K562 (cell line): ENCODE measurements around the gene HMG20B. TPM values are rescaled to one million over a fixed set of nuclear protein-coding genes. Genes with fewer than 3 reads are reported as not detected.
A peak's percentile ranks its signal among the peaks of the same experiment; 100 is the strongest.

Experiments used
- ATAC-seq: fragments of 200-7000 bp; cut with Tn5 transposase; 3 replicates; pipeline ENCODE4 v1.9.1; 2020; ENCODE audit warnings: moderate library complexity
- BruUV-seq: library from RNA; stranded (reverse); fragments of 400-500 nt; replicated peaks from 2 replicates; lab custom pipeline; 2021; lab: Mats Ljungman, UMichigan
- CTCF ChIA-PET: fragments of 300-600 bp; formaldehyde crosslinking; extraction: SDS; loops from one replicate; lab custom pipeline; 2021; ENCODE audit warnings: low intra/inter-chr PET ratio; lab: Yijun Ruan, JAX
- POLR2A ChIA-PET: fragments of 300-600, 350-650 bp; sonication (Branson Sonifier 250); formaldehyde crosslinking; extraction: SDS; loops from one replicate; lab custom pipeline; 2021; ENCODE audit warnings: antibody characterized with exemption, inconsistent platforms; lab: Yijun Ruan, JAX
- DNase-seq, 4 experiments: peaks; one replicate each; pipeline versions ENCODE4 v3.0.0 to v3.0.0-alpha.2; 2011 to 2018; ENCODE audit warnings: low spot score in 3 of 4, mixed read lengths in 3 of 4; ENCODE audit errors: extremely low read depth in 1 of 4
- FAIRE-seq: peaks from 2 replicates; lab custom pipeline; 2011; peaks lifted over from hg19 to GRCh38; lab: Jason Lieb, UNC
- H2AFZ ChIP-seq: 2 replicates; pipeline ENCODE4 v1.6.0; 2011; ENCODE audit warnings: low read depth, low read length, control low read depth, inconsistent platforms
- H3K27ac ChIP-seq: fragments of 200-600 bp; 3 replicates; pipeline ENCODE4 v1.8.0; 2011; ENCODE audit warnings: low read depth, mild to moderate bottlenecking, control low read depth, inconsistent platforms, low read length, moderate library complexity, mixed read lengths; ENCODE audit errors: extremely low read depth
- H3K27me3 ChIP-seq, 2 experiments: fragments of 300-600 bp in 1 of 2; 2 replicates in 1 of 2; 3 replicates in 1 of 2; pipeline versions ENCODE4 v1.6.0 to v1.8.0; 2011; ENCODE audit warnings: inconsistent platforms in 2 of 2, low read length in 2 of 2, mild to moderate bottlenecking in 1 of 2, mixed read lengths in 1 of 2, moderate library complexity in 1 of 2; ENCODE audit not compliant: control insufficient read depth in 2 of 2, insufficient read depth in 2 of 2
- H3K36me3 ChIP-seq: fragments of 300-600 bp; 3 replicates; pipeline ENCODE4 v1.8.0; 2011; ENCODE audit warnings: mild to moderate bottlenecking, low read length, inconsistent platforms; ENCODE audit not compliant: control insufficient read depth, insufficient read depth
- H3K4me1 ChIP-seq, 2 experiments: fragments of 200-600 bp in 1 of 2; replicated peaks in 1 of 2; 2 replicates in 1 of 2; 3 replicates in 1 of 2; pipeline versions ENCODE4 v1.5.1 to v1.8.0; 2011; ENCODE audit warnings: inconsistent platforms in 2 of 2, low read length in 2 of 2, mild to moderate bottlenecking in 1 of 2, mixed read lengths in 1 of 2, moderate library complexity in 1 of 2; ENCODE audit not compliant: control insufficient read depth in 2 of 2, insufficient read depth in 2 of 2
- H3K4me2 ChIP-seq: 2 replicates; pipeline ENCODE4 v1.6.1; 2011; ENCODE audit warnings: low read length, control low read depth, inconsistent platforms, mixed read lengths; ENCODE audit not compliant: insufficient read depth
- H3K4me3 ChIP-seq: fragments of 200-600 bp; sonication (generic), shearing (Covaris generic); 2 replicates; pipeline ENCODE4 v1.5.1; 2016; ENCODE audit warnings: control low read depth, inconsistent platforms
- H3K79me2 ChIP-seq: fragments of 200-600 bp; 3 replicates; pipeline ENCODE4 v1.8.0; 2011; ENCODE audit warnings: low read length, inconsistent platforms; ENCODE audit not compliant: control insufficient read depth, insufficient read depth
- H3K9ac ChIP-seq, 2 experiments: 2 replicates each; pipeline versions ENCODE4 v1.6.0 to v1.6.1; 2011; ENCODE audit warnings: low read depth in 2 of 2, low read length in 2 of 2, control low read depth in 1 of 2, inconsistent platforms in 1 of 2, mild to moderate bottlenecking in 1 of 2, mixed read lengths in 1 of 2; ENCODE audit not compliant: insufficient read depth in 1 of 2
- H3K9me1 ChIP-seq: one replicate; pipeline ENCODE4 v1.6.0; 2011; ENCODE audit warnings: inconsistent platforms, mild to moderate bottlenecking, low read length, moderate library complexity; ENCODE audit not compliant: control insufficient read depth, insufficient read depth
- H3K9me3 ChIP-seq: replicated peaks from 2 replicates; pipeline ENCODE4 v1.5.1; 2011; ENCODE audit warnings: low read depth, low read length, inconsistent platforms; ENCODE audit not compliant: control insufficient read depth, insufficient read depth
- H4K20me1 ChIP-seq: replicated peaks from 2 replicates; pipeline ENCODE4 v1.6.1; 2011; ENCODE audit warnings: low read length, inconsistent platforms, mixed read lengths; ENCODE audit not compliant: control insufficient read depth, insufficient read depth
- POLR2G ChIP-seq: fragments of 200-400 bp; formaldehyde crosslinking; IDR thresholded peaks from 2 replicates; pipeline ENCODE4 v1.6.1; 2017; ENCODE audit warnings: low read depth, mild to moderate bottlenecking, antibody characterized with exemption, low read length, moderate library complexity
- RBFOX2 ChIP-seq: fragments of 200-400 bp; formaldehyde crosslinking; IDR thresholded peaks from 2 replicates; pipeline ENCODE4 v1.6.1; 2017; ENCODE audit warnings: low read depth, mild to moderate bottlenecking, low read length, moderate library complexity
- SUPT5H ChIP-seq: fragments of 450-650 bp; IDR thresholded peaks from 2 replicates; pipeline ENCODE4 v1.6.1; 2016
- XRCC5 ChIP-seq: fragments of 200-400 bp; formaldehyde crosslinking; IDR thresholded peaks from 2 replicates; pipeline ENCODE4 v1.6.1; 2017; ENCODE audit warnings: low read depth, mild to moderate bottlenecking, low read length
- ZFP36 ChIP-seq: fragments of 150-350 bp; IDR thresholded peaks from 2 replicates; pipeline ENCODE4 v1.6.1; 2018; ENCODE audit warnings: low read length, low read depth; ENCODE audit not compliant: partially characterized antibody
- ZNF212 ChIP-seq: fragments of 450-650 bp; formaldehyde crosslinking; IDR thresholded peaks from 2 replicates; pipeline ENCODE4 v1.4.0; 2020; ENCODE audit warnings: mild to moderate bottlenecking
- WGBS: fragments of 100-300 bp; shearing (Covaris generic); methylation state at CpG from one replicate; pipeline ENCODE4 v1.1.6; 2016; ENCODE audit warnings: low coverage, mixed read lengths; ENCODE audit not compliant: insufficient coverage; ENCODE audit errors: missing lambda C conversion rate; 5-methylcytosine and 5-hydroxymethylcytosine counted together
- in situ Hi-C: fragments of 300-500 bp; cut with MboI; formaldehyde crosslinking; loops from 4 replicates; pipeline ENCODE4 v1.15.0; 2018; ENCODE audit warnings: inconsistent platforms, mixed read lengths
- intact Hi-C: fragments of 100-400 bp; cut with micrococcal nuclease; formaldehyde crosslinking; loops from 2 replicates; pipeline ENCODE4 v1.14.2; 2022
- polyA plus RNA-seq, 8 experiments: library from polyadenylated mRNA; depleted of rRNA in 4 of 8; stranded (reverse) in 5 of 8; unstranded in 3 of 8; fragments of >200 nt; fragmentation: Nextera tagmentation in 2 of 8; fragmentation: Illumina TruSeq in 1 of 8; extraction: Ambion mirVana in 2 of 8; extraction: Trizol in 1 of 8; gene quantifications; 2 replicates each; pipeline versions ENCODE4 v1.2.1 to v1.2.3, GENCODE V29; 2011 to 2014; ENCODE audit warnings: inconsistent platforms in 1 of 8, missing spikeins in 1 of 8
- total RNA-seq, 7 experiments: library from RNA; depleted of rRNA in 6 of 7; stranded (reverse); fragments of >200 nt in 6 of 7; fragmentation: Illumina TruSeq in 2 of 7; extraction: Trizol in 2 of 7; gene quantifications; 2 replicates each; pipeline versions ENCODE4 v1.2.1 to v1.2.3, GENCODE V29; 2011 to 2021; ENCODE audit warnings: low replicate concordance in 1 of 7
- TF ChIP-seq, protein P1 (sequence below): sonication (generic); formaldehyde crosslinking; IDR thresholded peaks from 2 replicates; pipeline ENCODE4 v1.8.1; 2023; ENCODE audit warnings: mild to moderate bottlenecking, missing genetic modification reagents

The HMG20B gene
- total and polyA plus RNA-seq, 9 of the 15 experiments (the other 6 are each of a cell fraction or from before 2014, with no cell fraction given): 0.35 to 172 (median 38.6) TPM

DNA sequence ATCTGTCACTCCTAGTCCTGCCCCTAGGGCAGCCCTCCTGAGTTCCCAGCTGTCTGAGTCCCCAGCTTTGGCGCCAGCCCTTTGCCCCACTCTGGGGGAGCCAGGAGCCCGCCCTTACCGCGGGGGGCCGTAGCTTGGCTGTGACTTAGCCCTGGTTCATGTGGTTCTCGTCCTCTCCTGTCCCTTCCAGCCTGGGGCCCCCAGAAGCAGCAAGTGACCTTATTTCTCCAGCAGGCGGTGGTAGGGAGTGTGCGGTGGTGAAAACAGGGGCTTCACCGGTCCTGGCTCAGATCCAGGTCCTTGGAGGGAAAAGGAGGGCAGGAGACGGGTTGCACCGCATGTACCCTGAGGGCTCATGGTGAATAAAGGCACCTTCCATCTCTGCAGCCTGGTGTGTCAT, 20.4 kb downstream of the HMG20B start (continued):
- 0 out of 2 replicates have a peak, but pooled peaks have one; percentile 27 for TF ChIP-seq SUPT5H
- no peak for TF ChIP-seq XRCC5

DNA sequence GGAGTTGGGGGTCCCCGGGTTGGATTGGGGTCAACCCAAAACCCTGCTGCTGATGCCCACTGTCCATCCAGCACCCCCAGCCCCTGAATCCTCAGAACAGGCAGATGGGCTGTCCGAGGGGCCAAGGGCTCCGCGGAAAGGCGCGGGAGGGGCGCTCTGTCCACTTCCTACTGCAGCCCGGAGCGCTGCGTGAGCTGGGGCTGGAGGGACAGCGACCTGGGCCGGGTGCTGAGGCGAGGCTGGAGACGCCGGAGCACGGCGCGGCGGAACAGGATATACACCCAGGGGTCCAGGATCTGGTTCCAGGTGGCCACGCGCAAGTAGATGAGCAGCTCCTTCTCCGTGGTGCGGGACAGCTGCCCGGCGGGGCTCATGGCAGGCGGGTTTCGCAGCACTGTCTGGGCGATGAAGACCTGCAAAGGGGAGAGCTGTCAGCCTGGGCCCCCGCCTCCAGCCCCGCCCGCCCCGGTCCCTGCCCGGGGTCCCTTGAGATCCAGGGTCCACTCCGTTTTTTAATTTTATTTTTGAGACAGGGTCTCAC, 22.8 kb downstream of the HMG20B start:
- ATAC-seq (no peak), FAIRE-seq (no peak), DNase-seq (no peak)
- H3K27me3 ChIP-seq: no peaks in the 10 kb centered on the region
- TF ChIP-seq, protein P1, sequence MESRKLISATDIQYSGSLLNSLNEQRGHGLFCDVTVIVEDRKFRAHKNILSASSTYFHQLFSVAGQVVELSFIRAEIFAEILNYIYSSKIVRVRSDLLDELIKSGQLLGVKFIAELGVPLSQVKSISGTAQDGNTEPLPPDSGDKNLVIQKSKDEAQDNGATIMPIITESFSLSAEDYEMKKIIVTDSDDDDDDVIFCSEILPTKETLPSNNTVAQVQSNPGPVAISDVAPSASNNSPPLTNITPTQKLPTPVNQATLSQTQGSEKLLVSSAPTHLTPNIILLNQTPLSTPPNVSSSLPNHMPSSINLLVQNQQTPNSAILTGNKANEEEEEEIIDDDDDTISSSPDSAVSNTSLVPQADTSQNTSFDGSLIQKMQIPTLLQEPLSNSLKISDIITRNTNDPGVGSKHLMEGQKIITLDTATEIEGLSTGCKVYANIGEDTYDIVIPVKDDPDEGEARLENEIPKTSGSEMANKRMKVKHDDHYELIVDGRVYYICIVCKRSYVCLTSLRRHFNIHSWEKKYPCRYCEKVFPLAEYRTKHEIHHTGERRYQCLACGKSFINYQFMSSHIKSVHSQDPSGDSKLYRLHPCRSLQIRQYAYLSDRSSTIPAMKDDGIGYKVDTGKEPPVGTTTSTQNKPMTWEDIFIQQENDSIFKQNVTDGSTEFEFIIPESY (CRISPR knock-in tag): peak; percentile 41; the same call in 1 of the 2 replicates
- no peak for TF ChIP-seq ZFP36
- TF ChIP-seq ZNF212 (CRISPR knock-in tag): no peak
- TF ChIP-seq POLR2G: peak; percentile 40; the same call in 1 of the 2 replicates
- 0 out of 2 replicates have a peak, but pooled peaks have one; percentile 19 for TF ChIP-seq RBFOX2
- intact Hi-C loops (no loop called here), in situ Hi-C loops (no loop called here)
- peaks cover 0 to 20% of the 10 kb centered on the region in 2 experiments; a peak in 1 of 5 replicates for H3K4me1 ChIP-seq
- peaks cover 14% of the 10 kb centered on the region for H3K9me3 ChIP-seq
- 96% methylated on average over 18 of the region's 34 CpGs for WGBS
- H3K27ac ChIP-seq: no peak overlapping the region
- H3K36me3 ChIP-seq: peaks cover 14% of the 10 kb centered on the region; the same call in 1 of the 3 replicates
- H3K9me1 ChIP-seq: no peaks in the 10 kb centered on the region
- H2AFZ ChIP-seq: no peak overlapping the region
- no TSS peak for BruUV-seq
- CTCF ChIA-PET: no interaction called here
- no peak overlapping the region; a peak in 1 of 4 replicates for H3K9ac ChIP-seq
- H3K4me2 ChIP-seq: no peak overlapping the region
- H3K4me3 ChIP-seq: no peak overlapping the region
- no peaks in the 10 kb centered on the region for H3K79me2 ChIP-seq
- POLR2A ChIA-PET: interaction anchor here (0.9 to 1.2 kb wide), 2 partner anchors 12 to 19 kb away, joined by 3 to 4 read pairs; no protein-coding TSS in a partner anchor
- no peaks in the 10 kb centered on the region for H4K20me1 ChIP-seq
